ENCODE measurements around the gene SSBP3. TPM values are rescaled to one million over a fixed set of nuclear protein-coding genes. Genes with fewer than 3 reads are reported as not detected.

Gene SSBP3
- total and polyA plus RNA-seq, 9 of the 15 experiments (the other 6 are each of a cell fraction or from before 2014, with no cell fraction given), result 8.7 to 108 (median 33.8) TPM

DNA sequence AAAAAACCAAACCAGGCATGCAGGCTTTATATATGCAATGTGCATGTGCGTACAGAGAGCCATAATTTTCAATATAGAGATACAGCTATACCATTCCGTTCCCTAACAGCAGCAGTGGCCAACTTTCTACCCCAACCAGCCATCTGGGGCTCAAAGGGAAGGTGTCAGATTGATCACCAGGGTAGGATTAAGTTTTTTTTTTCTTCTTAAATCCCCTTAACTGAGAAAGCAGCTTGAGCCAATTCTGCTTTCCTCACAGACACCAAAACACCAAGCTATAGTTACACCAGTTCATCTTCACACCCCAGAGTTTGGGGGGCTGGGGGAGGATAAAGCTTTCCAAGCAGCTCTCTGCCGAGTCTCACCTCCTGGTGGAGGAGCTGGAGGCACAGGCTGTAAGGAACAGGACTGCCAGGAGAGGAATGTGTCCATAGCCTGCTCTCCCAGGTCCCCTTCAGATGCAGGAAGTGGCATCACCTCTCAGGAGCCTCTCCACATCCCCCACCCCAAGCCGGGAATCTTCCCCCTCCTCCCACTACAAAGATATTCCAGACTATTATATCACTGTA lies 87.9 kb downstream of the SSBP3 start:
- H4K20me1 ChIP-seq (replicated peaks; ENCODE audit: control insufficient read depth, insufficient read depth, low read length), result peaks cover 40% of the 10 kb centered on the region; the same call in 1 of the 2 replicates
- in situ Hi-C loops (cut with MboI), result loop anchor here (25.0 kb wide), 1 partner anchor 169 kb away; no protein-coding TSS in a partner anchor
- BruUV-seq (replicated peaks), result no TSS peak
- FAIRE-seq (no peak), ATAC-seq (no peak), DNase-seq (ENCODE audit: extremely low read depth in 1 of 4, low spot score in 3 of 4) (no peak)
- H3K4me1 ChIP-seq (replicated peaks in 1 of 2; ENCODE audit: control insufficient read depth in 2 of 2, insufficient read depth in 2 of 2, low read length in 2 of 2), result peaks cover 0 to 2% of the 10 kb centered on the region in 2 experiments; a peak in 2 of 5 replicates
- H2AFZ ChIP-seq (ENCODE audit: low read depth, low read length), result no peak overlapping the region
- H3K27me3 ChIP-seq (ENCODE audit: control insufficient read depth in 2 of 2, insufficient read depth in 2 of 2, low read length in 2 of 2), result no peaks in the 10 kb centered on the region
- TF ChIP-seq CBX8 (IDR thresholded peaks at IDR 0.05; ENCODE audit: borderline replicate concordance, extremely low read depth, low read depth, low read length, poor library complexity, severe bottlenecking) (no peak), MAFK (IDR thresholded peaks at IDR 0.05; ENCODE audit: low read length) (no peak), SMAD1 (IDR thresholded peaks at IDR 0.05; ENCODE audit: low read depth, low read length, partially characterized antibody) (no peak), SAFB2 (IDR thresholded peaks at IDR 0.05; ENCODE audit: borderline replicate concordance, low read depth, low read length, severe bottlenecking) (no peak), ZNF589 (CRISPR knock-in tag; IDR thresholded peaks at IDR 0.05; ENCODE audit: low read depth) (no peak), ZNF12 (CRISPR knock-in tag; IDR thresholded peaks at IDR 0.05) (no peak), FOS (IDR thresholded peaks at IDR 0.05; ENCODE audit: extremely low read depth, insufficient read length) (no peak), SLC30A9 (CRISPR knock-in tag; IDR thresholded peaks at IDR 0.05) (no peak), SMAD2 (IDR thresholded peaks at IDR 0.05; ENCODE audit: low read depth, low read length) (no peak), ZNF644 (tag; IDR thresholded peaks at IDR 0.05; ENCODE audit: low read depth) (no peak), BDP1 (IDR thresholded peaks at IDR 0.05; ENCODE audit: insufficient read depth, insufficient read length) (no peak), ELF2 (CRISPR knock-in tag; IDR thresholded peaks at IDR 0.05) (no peak), RNF2 (IDR thresholded peaks at IDR 0.05) (no peak), ZFP30 (CRISPR knock-in tag; IDR thresholded peaks at IDR 0.05; ENCODE audit: borderline replicate concordance) (no peak)
- TF ChIP-seq, protein P1, sequence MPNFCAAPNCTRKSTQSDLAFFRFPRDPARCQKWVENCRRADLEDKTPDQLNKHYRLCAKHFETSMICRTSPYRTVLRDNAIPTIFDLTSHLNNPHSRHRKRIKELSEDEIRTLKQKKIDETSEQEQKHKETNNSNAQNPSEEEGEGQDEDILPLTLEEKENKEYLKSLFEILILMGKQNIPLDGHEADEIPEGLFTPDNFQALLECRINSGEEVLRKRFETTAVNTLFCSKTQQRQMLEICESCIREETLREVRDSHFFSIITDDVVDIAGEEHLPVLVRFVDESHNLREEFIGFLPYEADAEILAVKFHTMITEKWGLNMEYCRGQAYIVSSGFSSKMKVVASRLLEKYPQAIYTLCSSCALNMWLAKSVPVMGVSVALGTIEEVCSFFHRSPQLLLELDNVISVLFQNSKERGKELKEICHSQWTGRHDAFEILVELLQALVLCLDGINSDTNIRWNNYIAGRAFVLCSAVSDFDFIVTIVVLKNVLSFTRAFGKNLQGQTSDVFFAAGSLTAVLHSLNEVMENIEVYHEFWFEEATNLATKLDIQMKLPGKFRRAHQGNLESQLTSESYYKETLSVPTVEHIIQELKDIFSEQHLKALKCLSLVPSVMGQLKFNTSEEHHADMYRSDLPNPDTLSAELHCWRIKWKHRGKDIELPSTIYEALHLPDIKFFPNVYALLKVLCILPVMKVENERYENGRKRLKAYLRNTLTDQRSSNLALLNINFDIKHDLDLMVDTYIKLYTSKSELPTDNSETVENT (CRISPR knock-in tag; IDR thresholded peaks at IDR 0.05), result no peak
- TF ChIP-seq, protein P2, sequence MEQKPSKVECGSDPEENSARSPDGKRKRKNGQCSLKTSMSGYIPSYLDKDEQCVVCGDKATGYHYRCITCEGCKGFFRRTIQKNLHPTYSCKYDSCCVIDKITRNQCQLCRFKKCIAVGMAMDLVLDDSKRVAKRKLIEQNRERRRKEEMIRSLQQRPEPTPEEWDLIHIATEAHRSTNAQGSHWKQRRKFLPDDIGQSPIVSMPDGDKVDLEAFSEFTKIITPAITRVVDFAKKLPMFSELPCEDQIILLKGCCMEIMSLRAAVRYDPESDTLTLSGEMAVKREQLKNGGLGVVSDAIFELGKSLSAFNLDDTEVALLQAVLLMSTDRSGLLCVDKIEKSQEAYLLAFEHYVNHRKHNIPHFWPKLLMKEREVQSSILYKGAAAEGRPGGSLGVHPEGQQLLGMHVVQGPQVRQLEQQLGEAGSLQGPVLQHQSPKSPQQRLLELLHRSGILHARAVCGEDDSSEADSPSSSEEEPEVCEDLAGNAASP (IDR thresholded peaks at IDR 0.05), result no peak
- TF ChIP-seq, protein P3, sequence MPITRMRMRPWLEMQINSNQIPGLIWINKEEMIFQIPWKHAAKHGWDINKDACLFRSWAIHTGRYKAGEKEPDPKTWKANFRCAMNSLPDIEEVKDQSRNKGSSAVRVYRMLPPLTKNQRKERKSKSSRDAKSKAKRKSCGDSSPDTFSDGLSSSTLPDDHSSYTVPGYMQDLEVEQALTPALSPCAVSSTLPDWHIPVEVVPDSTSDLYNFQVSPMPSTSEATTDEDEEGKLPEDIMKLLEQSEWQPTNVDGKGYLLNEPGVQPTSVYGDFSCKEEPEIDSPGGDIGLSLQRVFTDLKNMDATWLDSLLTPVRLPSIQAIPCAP (CRISPR knock-in tag; IDR thresholded peaks at IDR 0.05; ENCODE audit: borderline replicate concordance), result no peak
- no peak overlapping the region for H3K27ac ChIP-seq (ENCODE audit: extremely low read depth, low read depth, low read length)
- no peak overlapping the region for H3K4me2 ChIP-seq (ENCODE audit: insufficient read depth, low read length)
- WGBS (ENCODE audit: insufficient coverage, low coverage, missing lambda C conversion rate), result 67% methylated on average over 4 of the region's 4 CpGs
- peaks cover 26% of the 10 kb centered on the region; the same call in 2 of the 3 replicates for H3K36me3 ChIP-seq (ENCODE audit: control insufficient read depth, insufficient read depth, low read length)
- H3K4me3 ChIP-seq, result no peak overlapping the region
- CTCF ChIA-PET (ENCODE audit: low intra/inter-chr PET ratio), result no interaction called here
- no peak overlapping the region for H3K9ac ChIP-seq (ENCODE audit: insufficient read depth in 1 of 2, low read depth in 2 of 2, low read length in 2 of 2)
- no peaks in the 10 kb centered on the region for H3K9me3 ChIP-seq (replicated peaks; ENCODE audit: control insufficient read depth, insufficient read depth, low read depth, low read length)
- POLR2A ChIA-PET, result interaction anchor here (0.8 to 2.4 kb wide), 3 partner anchors 15 to 28 kb away, joined by 3 to 6 read pairs (median 3); no protein-coding TSS in a partner anchor
- intact Hi-C loops (cut with micrococcal nuclease), result no loop called here
- H3K9me1 ChIP-seq (ENCODE audit: control insufficient read depth, insufficient read depth, low read length), result peaks cover 3% of the 10 kb centered on the region
- H3K79me2 ChIP-seq (ENCODE audit: control insufficient read depth, insufficient read depth, low read length), result peaks cover 74% of the 10 kb centered on the region
